NOMO-1 (cell line): ENCODE measurements around the gene NDUFS4.
"Not testable (repeated sequence)": the region's sequence is repeated elsewhere in the genome, so short reads cannot be mapped to it uniquely, and the experiment has no call there.

ENCODE experiments used
- DNase-seq, 2 experiments: peaks; one replicate each; lab custom pipeline; 2025; ENCODE audit not compliant: unreplicated experiment in 2 of 2; lab: John Stamatoyannopoulos, UW

NDUFS4 gene

GRCh38 chr5:53649352-53649751 lies 88.9 kb downstream of the NDUFS4 start:
- DNase-seq = no peak

- DNase-seq = not testable (repeated sequence)
Measured at GRCh38 chr5:53660573-53660972, 100.1 kb downstream of the NDUFS4 start.

- not testable (repeated sequence) for DNase-seq
Measured at GRCh38 chr5:53665313-53665712, 104.9 kb downstream of the NDUFS4 start.

GRCh38 chr5:53667621-53668020 lies 107.2 kb downstream of the NDUFS4 start:
- no peak for DNase-seq

GRCh38 chr5:53671447-53671846 lies 111.0 kb downstream of the NDUFS4 start:
- no peak for DNase-seq

GRCh38 chr5:53674121-53674520 lies 113.7 kb downstream of the NDUFS4 start:
- no peak for DNase-seq

GRCh38 chr5:53677632-53678031 lies 117.2 kb downstream of the NDUFS4 start:
- no peak for DNase-seq

- DNase-seq = peak in 1 of 2 experiments; percentile 7
Measured at GRCh38 chr5:53678981-53679660, 118.7 kb downstream of the NDUFS4 start.

GRCh38 chr5:53681079-53681478 lies 120.6 kb downstream of the NDUFS4 start:
- DNase-seq = no peak

- DNase-seq = no peak
Measured at GRCh38 chr5:53691014-53691413, 130.6 kb downstream of the NDUFS4 start.

- no peak for DNase-seq
Measured at GRCh38 chr5:53694520-53695022, 134.1 kb downstream of the NDUFS4 start.

- DNase-seq = not testable (repeated sequence)
Measured at GRCh38 chr5:53710405-53710804, 150.0 kb downstream of the NDUFS4 start.

- DNase-seq = no peak
Measured at GRCh38 chr5:53712327-53712726, 151.9 kb downstream of the NDUFS4 start.

GRCh38 chr5:53713978-53714666 lies 153.7 kb downstream of the NDUFS4 start:
- no peak for DNase-seq

- DNase-seq = no peak
Measured at GRCh38 chr5:53714667-53715010, 154.2 kb downstream of the NDUFS4 start.

GRCh38 chr5:53726121-53726520 lies 165.7 kb downstream of the NDUFS4 start:
- DNase-seq = no peak

GRCh38 chr5:53730943-53731342 lies 170.5 kb downstream of the NDUFS4 start:
- DNase-seq = peak in 1 of 2 experiments; percentile 35
